Stimulated activated CD4-positive, alpha-beta T cell treated with anti-CD3 and anti-CD28 coated beads, Interleukin-15, amount 100 ng/mL, for 1 hour (primary cell): ENCODE measurements around the gene KAT8.
A peak's percentile ranks its signal among the peaks of the same experiment; 100 is the strongest.
"Not testable (repeated sequence)": the region's sequence is repeated elsewhere in the genome, so short reads cannot be mapped to it uniquely, and the experiment has no call there.

ENCODE experiments used
- DNase-seq, 2 donors: peaks; one replicate each; pipeline ENCODE4 v3.0.0-alpha.2; 2020; ENCODE audit warnings: low read depth in 1 of 2, low spot score in 1 of 2

Gene KAT8

GRCh38 chr16:31083556-31083955 is 33.9 kb upstream of the KAT8 start:
- DNase-seq, result no peak

- no peak for DNase-seq
Measured at GRCh38 chr16:31083981-31084380, 33.5 kb upstream of the KAT8 start.

GRCh38 chr16:31084584-31085302 is 32.7 kb upstream of the KAT8 start:
- DNase-seq, result no peak

DNA sequence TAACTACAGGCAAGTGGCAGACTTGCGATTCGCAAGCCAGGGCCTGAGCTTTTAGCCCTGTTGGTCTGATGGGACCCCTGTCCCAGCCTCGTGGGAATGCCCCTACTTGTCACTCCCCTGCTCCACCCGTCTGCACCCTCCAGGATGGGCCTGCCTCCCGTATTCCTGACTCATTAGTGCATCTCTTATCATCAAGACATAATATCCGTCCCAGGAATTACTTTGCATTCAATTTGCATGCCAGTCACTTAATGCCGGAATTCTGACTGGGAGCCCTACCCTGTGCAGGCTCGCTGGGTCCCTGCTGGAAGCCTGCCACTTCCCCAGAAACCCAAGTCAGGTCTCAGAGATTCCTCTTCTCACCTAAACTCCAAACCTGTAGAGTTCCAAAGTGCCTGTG is 32.1 kb upstream of the KAT8 start:
- no peak for DNase-seq

DNA sequence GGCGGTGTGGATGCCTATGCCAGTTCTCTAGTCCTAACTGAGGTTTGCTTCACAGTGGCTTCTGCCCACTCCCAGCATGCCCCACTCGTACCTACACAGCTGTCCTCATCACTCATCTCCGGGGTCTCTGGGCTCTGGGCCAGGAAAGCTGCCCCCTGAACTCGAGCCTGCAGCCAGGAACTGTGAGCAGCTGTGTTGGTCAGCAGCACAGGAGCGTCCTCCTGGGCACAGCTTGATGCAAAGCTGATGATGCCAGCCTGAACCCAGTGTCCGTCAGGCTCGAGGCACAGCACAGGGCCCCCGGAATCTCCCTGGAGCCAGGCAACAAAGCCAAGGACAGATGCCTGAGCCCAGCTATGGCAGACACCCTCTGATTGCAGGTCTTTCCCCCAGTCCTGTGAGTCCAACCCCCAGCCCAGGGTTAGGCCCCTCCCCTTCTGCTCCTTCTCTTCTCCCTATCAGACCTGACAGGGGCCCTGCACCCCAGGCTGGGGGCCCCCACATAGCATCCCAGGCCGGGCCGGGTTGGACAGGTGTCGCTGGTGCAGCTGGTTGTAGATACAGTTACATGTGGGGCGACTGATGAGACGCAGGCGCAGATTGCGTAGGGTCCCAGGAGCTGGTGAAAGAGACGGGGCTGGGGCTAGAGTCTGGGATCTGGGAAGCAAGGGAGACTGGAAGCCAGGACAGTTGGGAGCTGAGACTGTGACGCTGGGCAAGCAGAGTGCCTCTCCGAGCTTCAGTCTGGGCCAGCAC is 31.4 kb upstream of the KAT8 start:
- no peak for DNase-seq

GRCh38 chr16:31086629-31086906 is 30.9 kb upstream of the KAT8 start:
- DNase-seq, result no peak

- DNase-seq, result no peak
Measured at GRCh38 chr16:31087481-31087880, 30.0 kb upstream of the KAT8 start.

GRCh38 chr16:31087971-31088370 is 29.5 kb upstream of the KAT8 start:
- no peak for DNase-seq

DNA sequence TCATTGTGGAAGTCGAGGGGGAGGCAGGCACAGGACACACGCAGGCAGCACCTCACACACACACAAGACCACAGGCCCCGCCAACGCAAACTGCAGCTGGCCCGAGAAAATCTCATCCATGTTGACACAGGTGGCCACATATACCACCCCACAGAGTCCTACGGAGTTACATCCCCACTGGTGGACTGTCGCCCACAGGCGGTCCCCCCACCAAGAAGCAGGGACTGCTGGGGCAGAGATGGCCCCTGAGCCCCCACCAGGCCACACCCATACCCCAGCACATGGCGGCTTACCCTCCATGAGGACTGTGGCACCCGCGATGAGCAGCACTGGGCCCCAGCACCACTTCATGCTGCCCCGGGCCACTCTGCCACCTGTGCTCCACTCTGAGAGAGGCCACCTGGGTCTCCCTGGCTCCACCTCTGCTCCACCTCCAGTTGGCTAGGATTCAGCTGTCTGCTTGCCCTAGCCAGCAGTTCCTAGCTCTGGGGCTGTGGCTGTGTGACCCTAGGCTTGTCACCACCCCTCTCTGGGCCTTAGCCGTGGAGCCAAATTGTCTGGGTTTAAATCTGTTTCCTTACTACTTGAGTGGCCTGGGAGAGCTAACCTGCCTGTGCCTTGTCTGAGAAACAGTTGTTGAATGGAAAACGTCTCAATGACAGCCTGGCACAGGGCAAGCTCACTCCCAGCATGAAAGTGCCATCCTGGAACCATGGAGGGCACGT is 28.8 kb upstream of the KAT8 start, which contains the start of gene PRSS53:
Gene PRSS53 (minus strand): TSS at position 485 of the 725 bp plus-strand sequence. CDS start 134 bp downstream, at position 351.
- DNase-seq, result no peak

DNA sequence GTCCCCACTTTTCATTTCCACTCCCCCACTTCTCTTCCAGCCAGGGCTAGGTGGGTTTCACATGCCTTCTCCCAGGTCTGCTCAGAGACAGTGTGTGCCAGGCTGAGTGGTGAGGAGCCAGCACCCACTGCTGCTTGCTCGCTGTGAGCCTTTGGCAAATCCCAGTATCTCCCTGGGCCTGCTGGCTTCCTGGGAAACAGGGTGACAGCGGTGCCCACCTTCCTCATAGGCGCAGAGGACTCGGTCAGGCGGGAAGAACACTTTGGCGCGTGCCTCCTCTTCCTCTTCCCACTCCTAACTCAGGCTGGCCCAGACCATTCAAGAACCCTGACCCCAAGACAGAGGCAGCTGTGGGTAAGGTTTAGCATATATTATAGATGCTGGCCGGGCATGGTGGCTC is 28.3 kb upstream of the KAT8 start:
- no peak for DNase-seq

GRCh38 chr16:31090540-31090939 is 26.9 kb upstream of the KAT8 start:
- DNase-seq, result no peak

- no peak for DNase-seq
Measured at GRCh38 chr16:31092330-31092729, 25.1 kb upstream of the KAT8 start.

- no peak for DNase-seq
Measured at GRCh38 chr16:31093132-31093703, 24.2 kb upstream of the KAT8 start.

- DNase-seq, result no peak
Measured at GRCh38 chr16:31094088-31094423, 23.4 kb upstream of the KAT8 start.

GRCh38 chr16:31094424-31095120 is 22.9 kb upstream of the KAT8 start, which contains the start of gene VKORC1:
TSS of gene VKORC1 (minus strand) at chr16:31094797. CDS start at chr16:31094729, 68 bp downstream.
- peak; percentile 71 to 76 for DNase-seq

DNA sequence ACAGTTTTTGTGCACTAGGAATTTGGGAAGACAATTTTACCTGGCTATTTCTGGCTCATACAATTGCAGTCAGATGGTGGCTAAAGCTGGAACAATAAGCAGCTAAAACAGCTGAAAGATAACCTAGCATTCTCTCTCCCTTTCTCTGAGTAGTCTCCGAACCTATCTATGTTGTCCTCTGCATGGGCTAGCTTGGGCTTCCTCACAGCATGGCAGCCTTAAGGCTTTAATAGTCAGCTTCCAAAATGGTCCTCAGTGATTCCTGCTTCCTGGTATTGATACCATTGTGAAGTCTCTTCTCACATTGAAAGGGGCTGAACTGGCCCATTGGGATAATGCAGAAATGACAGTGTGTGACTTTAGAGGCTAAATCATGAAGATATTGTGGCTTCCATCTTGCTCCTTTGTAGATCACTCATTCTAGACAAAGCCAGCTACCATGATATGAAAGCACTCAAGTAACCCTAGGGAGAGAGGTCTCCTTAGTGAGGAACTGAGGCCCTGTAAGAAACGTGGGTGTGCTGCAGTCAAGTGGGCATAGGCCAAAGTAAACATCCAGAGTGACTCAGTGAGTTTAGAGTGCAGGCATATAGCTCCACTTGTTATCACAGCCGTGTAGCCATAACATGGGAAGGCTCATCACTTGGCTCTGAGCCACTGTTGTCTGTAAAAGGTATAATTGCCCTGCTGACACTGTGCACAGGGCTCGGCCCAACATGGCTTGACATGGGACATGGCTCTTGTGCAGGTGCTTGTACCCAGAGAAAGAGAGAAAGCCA is 17.4 kb upstream of the KAT8 start:
- no peak for DNase-seq

- DNase-seq, result not testable (repeated sequence)
Measured at GRCh38 chr16:31100876-31101641, 16.4 kb upstream of the KAT8 start.

DNA sequence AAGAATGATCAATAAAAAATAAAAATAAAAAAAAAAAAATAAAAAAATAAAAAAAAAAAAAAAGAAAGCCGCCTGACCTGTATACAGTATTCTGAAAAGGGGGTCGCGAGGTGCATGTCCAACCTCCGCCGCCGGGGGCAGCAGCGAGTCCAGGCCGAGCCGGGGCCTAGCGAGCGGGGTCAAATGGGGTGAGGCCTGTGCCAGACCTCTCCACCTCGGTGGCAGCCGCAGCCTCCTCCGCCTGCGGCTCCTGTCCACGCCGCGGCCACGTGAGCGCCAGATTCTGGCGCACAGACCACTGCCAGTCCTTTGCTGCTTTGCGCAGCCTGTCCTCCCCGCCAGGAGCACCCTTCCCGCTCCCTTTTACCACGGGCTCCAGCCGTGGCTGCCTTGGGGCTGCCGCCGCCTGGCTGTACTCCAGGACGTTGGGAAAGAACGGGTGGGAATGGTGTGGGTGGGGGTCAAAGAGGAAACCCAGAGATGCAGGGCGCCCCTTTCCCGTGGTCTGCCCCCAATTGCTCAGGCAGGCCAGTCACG is 11.7 kb upstream of the KAT8 start:
- DNase-seq, result peak; percentile 55 to 69
